ENCODE measurements around the gene ABHD14A. TPM values are rescaled to one million over a fixed set of nuclear protein-coding genes. Genes with fewer than 3 reads are reported as not detected.
A peak's percentile ranks its signal among the peaks of the same experiment; 100 is the strongest.

The ABHD14A gene
- total RNA-seq, 4 donors from 2014 or later, result 10.0 to 22.3 (median 15.8) TPM

GRCh38 chr3:51999846-52000245 lies 25.0 kb downstream of the ABHD14A start:
- H3K9me3 ChIP-seq, result no peaks in the 10 kb centered on the region
- H3K4me3 ChIP-seq, result no peak overlapping the region
- H3K27ac ChIP-seq (replicated peaks in 1 of 4), result no peak overlapping the region
- 69% methylated on average over 2 of the region's 2 CpGs for WGBS
- TF ChIP-seq CTCF (IDR thresholded peaks at IDR 0.05), result no peak
- no peak for TF ChIP-seq POLR2AphosphoS5 (IDR thresholded peaks at IDR 0.05)
- TF ChIP-seq POLR2A (IDR thresholded peaks at IDR 0.05; ENCODE audit: low read depth), result no peak
- TF ChIP-seq EP300 (IDR thresholded peaks at IDR 0.05), result no peak
- DNase-seq (ENCODE audit: extremely low spot score), result no peak
- intact Hi-C loops (cut with DNase I), result loop anchor here (10.0 kb wide), 1 partner anchor 345 kb away; no protein-coding TSS in a partner anchor
- peaks cover 10 to 26% (median 24%) of the 10 kb centered on the region in 4 donors for H3K4me1 ChIP-seq
- H3K36me3 ChIP-seq, result peaks cover 0 to 2% (median 1%) of the 10 kb centered on the region in 4 donors
- H3K27me3 ChIP-seq, result peaks cover 0 to 31% (median 0%) of the 10 kb centered on the region in 4 donors

GRCh38 chr3:52001443-52001974 lies 26.6 kb downstream of the ABHD14A start:
- intact Hi-C loops (cut with DNase I), result loop anchor here (1.0 to 10.0 kb wide), 3 partner anchors 122 to 343 kb away; no protein-coding TSS in a partner anchor
- peak in 1 of 2 donors; percentile 32 for TF ChIP-seq POLR2AphosphoS5 (IDR thresholded peaks at IDR 0.05)
- TF ChIP-seq CTCF (IDR thresholded peaks at IDR 0.05), result peak; percentile 85 to 94 (median 93)
- TF ChIP-seq EP300 (IDR thresholded peaks at IDR 0.05), result no peak
- TF ChIP-seq POLR2A (IDR thresholded peaks at IDR 0.05; ENCODE audit: low read depth), result no peak
- DNase-seq (ENCODE audit: extremely low spot score), result peak; percentile 95
- no peak overlapping the region for H3K4me3 ChIP-seq
- H3K27ac ChIP-seq (replicated peaks in 1 of 4), result no peak overlapping the region
- peaks cover 23 to 32% (median 31%) of the 10 kb centered on the region in 4 donors for H3K4me1 ChIP-seq
- H3K27me3 ChIP-seq, result peaks cover 0 to 31% (median 0%) of the 10 kb centered on the region in 4 donors
- H3K9me3 ChIP-seq, result no peaks in the 10 kb centered on the region
- WGBS, result under 1% methylated on average over 17 of the region's 18 CpGs
- H3K36me3 ChIP-seq, result no peaks in the 10 kb centered on the region

GRCh38 chr3:52002748-52003147 lies 27.9 kb downstream of the ABHD14A start:
- TF ChIP-seq POLR2AphosphoS5 (IDR thresholded peaks at IDR 0.05) (no peak), CTCF (IDR thresholded peaks at IDR 0.05) (no peak), EP300 (IDR thresholded peaks at IDR 0.05) (no peak), POLR2A (IDR thresholded peaks at IDR 0.05; ENCODE audit: low read depth) (no peak)
- Histone ChIP-seq H3K4me3 (no peak overlapping the region), H3K36me3 (no peaks in the 10 kb centered on the region), H3K27me3 (peaks cover 0 to 25% (median 0%) of the 10 kb centered on the region in 4 donors), H3K4me1 (peaks cover 27 to 34% (median 32%) of the 10 kb centered on the region in 4 donors), H3K9me3 (no peaks in the 10 kb centered on the region), H3K27ac (replicated peaks in 1 of 4) (no peak overlapping the region)
- DNase-seq (ENCODE audit: extremely low spot score), result no peak
- intact Hi-C loops (cut with DNase I), result loop anchor here (10.0 kb wide), 1 partner anchor 342 kb away; no protein-coding TSS in a partner anchor
- WGBS, result 73% methylated on average over 6 of the region's 6 CpGs

GRCh38 chr3:52004163-52004787 lies 29.4 kb downstream of the ABHD14A start:
- intact Hi-C loops (cut with DNase I), result loop anchor here (2.0 to 10.0 kb wide), 2 partner anchors 51 to 341 kb away; no protein-coding TSS in a partner anchor
- DNase-seq (ENCODE audit: extremely low spot score), result no peak
- Histone ChIP-seq H3K9me3 (no peaks in the 10 kb centered on the region), H3K27me3 (peaks cover 0 to 12% (median 0%) of the 10 kb centered on the region in 4 donors), H3K27ac (replicated peaks in 1 of 4) (peak overlapping the region in 1 of 4 donors; percentile 39), H3K36me3 (no peaks in the 10 kb centered on the region), H3K4me3 (no peak overlapping the region), H3K4me1 (peaks cover 27 to 34% (median 32%) of the 10 kb centered on the region in 4 donors)
- no peak for TF ChIP-seq POLR2A (IDR thresholded peaks at IDR 0.05; ENCODE audit: low read depth)
- TF ChIP-seq CTCF (IDR thresholded peaks at IDR 0.05), result peak; percentile 38 to 48 (median 46)
- TF ChIP-seq POLR2AphosphoS5 (IDR thresholded peaks at IDR 0.05), result no peak
- 57% methylated on average over 16 of the region's 16 CpGs for WGBS

Data from esophagus muscularis mucosa (tissue), 4 donors.